Osteocyte (in vitro differentiated cells): Measurements from ENCODE around the gene C16orf96. TPM values are rescaled to one million over a fixed set of nuclear protein-coding genes. Genes with fewer than 3 reads are reported as not detected.

ENCODE experiments used
- DNase-seq: peaks from one replicate; pipeline ENCODE4 v3.0.0; 2021; ENCODE audit warnings: mixed read lengths; ENCODE audit not compliant: unreplicated experiment; ENCODE audit errors: extremely low spot score
- H3K27ac Mint-ChIP-seq: one replicate; pipeline ENCODE4 v1.8.0; 2021; ENCODE audit warnings: mild to moderate bottlenecking, mixed read lengths; ENCODE audit not compliant: unreplicated experiment
- H3K27me3 Mint-ChIP-seq: one replicate; pipeline ENCODE4 v1.8.0; 2021; ENCODE audit warnings: mixed read lengths; ENCODE audit not compliant: unreplicated experiment
- H3K36me3 Mint-ChIP-seq: one replicate; pipeline ENCODE4 v1.8.0; 2021; ENCODE audit warnings: mixed read lengths; ENCODE audit not compliant: unreplicated experiment
- H3K4me1 Mint-ChIP-seq: one replicate; pipeline ENCODE4 v1.8.0; 2021; ENCODE audit warnings: mixed read lengths; ENCODE audit not compliant: unreplicated experiment
- H3K4me3 Mint-ChIP-seq: one replicate; pipeline ENCODE4 v1.8.0; 2021; ENCODE audit warnings: mild to moderate bottlenecking, moderate library complexity, mixed read lengths; ENCODE audit not compliant: unreplicated experiment
- H3K9me3 Mint-ChIP-seq: one replicate; pipeline ENCODE4 v1.8.0; 2021; ENCODE audit warnings: mixed read lengths; ENCODE audit not compliant: unreplicated experiment
- total RNA-seq: library from RNA; stranded (reverse); gene quantifications from 2 replicates; pipeline ENCODE4 v1.2.1, GENCODE V29; 2021
- TF ChIP-seq, protein P1 (sequence below): fragments of 200-600 bp; sonication (generic); IDR thresholded peaks from 2 replicates; pipeline ENCODE4 v1.5.0; 2021; ENCODE audit warnings: antibody characterized with exemption, mild to moderate bottlenecking, moderate library complexity

Gene C16orf96
- total RNA-seq, 1 donor from 2014 or later: 0.08 TPM

DNA sequence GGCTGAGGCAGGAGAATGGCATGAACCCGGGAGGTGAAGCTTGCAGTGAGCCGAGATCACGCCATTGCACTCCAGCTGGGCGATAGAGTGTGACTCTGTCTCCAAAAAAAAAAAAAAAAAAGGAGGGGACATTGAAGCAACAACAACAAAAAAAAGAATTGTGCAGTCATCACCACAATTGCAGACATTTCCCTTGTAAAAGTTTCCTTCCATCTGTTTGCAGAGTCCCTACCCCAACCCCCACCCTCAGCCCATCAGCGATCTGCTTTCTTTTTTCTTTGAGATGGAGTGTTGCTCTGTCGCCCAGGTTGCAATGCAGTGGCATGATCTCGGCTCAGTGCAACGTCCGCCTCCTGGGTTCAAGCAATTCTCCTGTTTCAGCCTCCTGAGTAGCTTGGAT is 72.1 kb downstream of the C16orf96 start:
- Mint-ChIP-seq H3K4me3 (no peak overlapping the region), H3K9me3 (peaks cover 6% of the 10 kb centered on the region), H3K27ac (no peak overlapping the region), H3K4me1 (peaks cover 29% of the 10 kb centered on the region), H3K27me3 (no peaks in the 10 kb centered on the region), H3K36me3 (no peaks in the 10 kb centered on the region)
- no peak for DNase-seq
- TF ChIP-seq, protein P1, sequence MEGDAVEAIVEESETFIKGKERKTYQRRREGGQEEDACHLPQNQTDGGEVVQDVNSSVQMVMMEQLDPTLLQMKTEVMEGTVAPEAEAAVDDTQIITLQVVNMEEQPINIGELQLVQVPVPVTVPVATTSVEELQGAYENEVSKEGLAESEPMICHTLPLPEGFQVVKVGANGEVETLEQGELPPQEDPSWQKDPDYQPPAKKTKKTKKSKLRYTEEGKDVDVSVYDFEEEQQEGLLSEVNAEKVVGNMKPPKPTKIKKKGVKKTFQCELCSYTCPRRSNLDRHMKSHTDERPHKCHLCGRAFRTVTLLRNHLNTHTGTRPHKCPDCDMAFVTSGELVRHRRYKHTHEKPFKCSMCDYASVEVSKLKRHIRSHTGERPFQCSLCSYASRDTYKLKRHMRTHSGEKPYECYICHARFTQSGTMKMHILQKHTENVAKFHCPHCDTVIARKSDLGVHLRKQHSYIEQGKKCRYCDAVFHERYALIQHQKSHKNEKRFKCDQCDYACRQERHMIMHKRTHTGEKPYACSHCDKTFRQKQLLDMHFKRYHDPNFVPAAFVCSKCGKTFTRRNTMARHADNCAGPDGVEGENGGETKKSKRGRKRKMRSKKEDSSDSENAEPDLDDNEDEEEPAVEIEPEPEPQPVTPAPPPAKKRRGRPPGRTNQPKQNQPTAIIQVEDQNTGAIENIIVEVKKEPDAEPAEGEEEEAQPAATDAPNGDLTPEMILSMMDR: no peak

DNA sequence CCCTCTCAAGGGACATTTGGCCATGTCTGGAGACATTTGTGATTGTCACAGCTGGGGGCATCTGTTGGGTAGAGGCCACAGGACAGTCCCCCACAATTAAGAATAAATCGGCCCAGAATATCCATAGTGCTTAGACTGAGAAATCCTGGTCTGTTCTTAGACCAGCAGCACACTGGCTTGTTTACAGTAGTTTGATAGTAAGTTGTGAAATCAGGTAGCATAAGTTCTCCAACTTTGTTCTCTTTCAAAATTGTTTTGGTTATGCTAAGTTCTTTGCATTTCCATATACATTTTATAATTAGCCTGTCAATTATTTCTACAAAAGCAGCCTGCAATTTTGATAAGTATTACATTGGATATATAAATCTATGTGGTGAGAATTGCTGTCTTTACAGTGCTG is 75.3 kb downstream of the C16orf96 start:
- H3K36me3 Mint-ChIP-seq: peaks cover 3% of the 10 kb centered on the region
- TF ChIP-seq, protein P1: no peak
- H3K27me3 Mint-ChIP-seq: no peaks in the 10 kb centered on the region
- H3K4me1 Mint-ChIP-seq: peaks cover 14% of the 10 kb centered on the region
- no peak for DNase-seq
- H3K9me3 Mint-ChIP-seq: peaks cover 6% of the 10 kb centered on the region
- H3K27ac Mint-ChIP-seq: no peak overlapping the region
- H3K4me3 Mint-ChIP-seq: no peak overlapping the region

DNA sequence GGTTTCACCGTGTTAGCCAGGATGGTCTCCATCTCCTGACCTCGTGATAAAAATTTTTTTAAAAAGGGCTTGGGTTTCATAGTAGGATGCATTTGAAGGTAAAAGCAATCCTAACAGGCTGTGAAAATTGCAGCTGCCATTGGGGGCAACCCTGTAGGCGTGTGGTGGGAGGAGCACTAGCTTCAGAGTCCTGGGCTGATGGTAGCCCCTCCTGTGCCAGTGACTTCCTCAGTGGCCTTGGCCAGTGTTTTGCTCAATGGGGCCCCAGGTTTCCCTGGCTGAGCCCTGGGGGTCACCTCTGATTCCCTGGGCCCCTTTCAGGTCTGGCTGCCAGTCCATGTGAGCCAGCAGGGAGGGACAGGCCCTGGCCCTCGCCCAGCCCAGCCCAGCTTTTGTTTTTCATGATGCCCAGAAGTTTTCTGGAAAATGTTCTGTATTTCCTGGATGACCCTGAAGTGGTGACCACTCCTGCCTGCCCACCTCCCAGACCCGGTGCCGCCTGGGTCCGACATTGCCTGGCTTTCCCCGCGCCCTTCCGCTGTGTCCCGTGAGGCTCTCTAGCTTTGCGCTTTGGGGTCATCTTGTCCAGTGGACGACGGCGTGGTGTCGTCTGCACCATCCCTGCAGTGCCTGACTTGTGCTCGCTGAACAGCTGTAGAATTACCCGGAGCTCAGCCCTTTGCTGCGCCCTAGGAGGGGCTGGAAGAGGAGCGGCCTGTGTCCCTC is 77.9 kb downstream of the C16orf96 start:
- H3K27ac Mint-ChIP-seq: no peak overlapping the region
- no peak overlapping the region for H3K4me3 Mint-ChIP-seq
- no peaks in the 10 kb centered on the region for H3K27me3 Mint-ChIP-seq
- peaks cover 4% of the 10 kb centered on the region for H3K4me1 Mint-ChIP-seq
- TF ChIP-seq, protein P1: no peak
- H3K36me3 Mint-ChIP-seq: peaks cover 5% of the 10 kb centered on the region
- DNase-seq: no peak
- H3K9me3 Mint-ChIP-seq: peaks cover 6% of the 10 kb centered on the region

DNA sequence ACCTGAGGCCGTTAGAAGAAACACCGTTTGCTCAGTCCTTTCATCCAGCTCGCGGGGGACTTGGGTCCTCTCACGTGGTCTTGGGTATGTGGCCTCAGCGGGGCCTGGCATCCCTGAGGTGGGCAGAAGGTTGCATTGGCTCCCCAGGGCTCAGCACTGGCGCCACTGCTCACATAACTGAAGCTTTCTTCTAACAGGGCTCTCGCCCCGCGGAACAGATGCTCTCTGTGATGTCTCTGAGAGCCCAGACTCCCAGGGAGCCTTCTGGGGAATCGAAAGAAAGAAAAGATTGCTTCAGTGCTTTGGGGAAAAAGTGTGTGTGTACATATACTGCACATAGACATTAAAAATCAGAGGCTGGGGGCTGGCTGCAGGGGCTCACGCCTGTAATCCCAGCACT is 78.6 kb downstream of the C16orf96 start:
- no peak for DNase-seq
- Mint-ChIP-seq H3K9me3 (peaks cover 6% of the 10 kb centered on the region), H3K27me3 (no peaks in the 10 kb centered on the region), H3K36me3 (peaks cover 5% of the 10 kb centered on the region), H3K4me1 (peaks cover 1% of the 10 kb centered on the region), H3K27ac (no peak overlapping the region), H3K4me3 (no peak overlapping the region)
- TF ChIP-seq, protein P1: no peak

DNA sequence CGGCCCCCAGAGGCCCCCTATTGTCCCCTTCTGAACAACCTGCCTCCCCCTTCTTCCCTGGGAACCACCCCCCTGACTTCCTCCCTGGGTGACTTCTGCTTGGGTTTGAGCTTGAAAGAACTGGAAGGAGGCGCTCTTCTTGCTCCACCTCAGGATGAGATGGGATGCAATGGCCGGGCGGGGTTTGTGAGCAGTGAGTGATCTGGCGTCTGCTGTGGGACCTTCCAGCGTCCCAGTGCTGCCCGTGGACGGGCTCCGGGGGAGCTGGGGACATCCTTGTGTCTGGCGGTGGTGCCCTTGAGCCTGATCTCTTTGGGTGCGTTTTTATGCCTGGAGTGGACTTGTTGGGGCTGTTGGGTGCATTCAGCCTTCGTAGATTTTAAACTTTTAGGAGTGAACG is 80.1 kb downstream of the C16orf96 start:
- Mint-ChIP-seq H3K27ac (no peak overlapping the region), H3K27me3 (no peaks in the 10 kb centered on the region), H3K36me3 (peaks cover 5% of the 10 kb centered on the region), H3K4me3 (no peak overlapping the region), H3K4me1 (peaks cover 6% of the 10 kb centered on the region), H3K9me3 (peaks cover 3% of the 10 kb centered on the region)
- TF ChIP-seq, protein P1: no peak
- no peak for DNase-seq
